ENCODE results near the gene SYCP2L. TPM values are rescaled to one million over a fixed set of nuclear protein-coding genes. Genes with fewer than 3 reads are reported as not detected.
"Not testable (repeated sequence)": the region's sequence is repeated elsewhere in the genome, so short reads cannot be mapped to it uniquely, and the experiment has no call there.

SYCP2L gene
- total RNA-seq, 3 donors from 2014 or later = 0.33 TPM; not detected in 2

GRCh38 chr6:10863031-10863430 is 23.8 kb upstream of the SYCP2L start:
- ATAC-seq; DNase-seq; H3K27me3 Mint-ChIP-seq (ENCODE audit: low read depth); H3K9me3 Mint-ChIP-seq; H3K4me3 Mint-ChIP-seq; H3K36me3 Mint-ChIP-seq (ENCODE audit: insufficient read depth); H3K4me1 Mint-ChIP-seq (ENCODE audit: low read depth): not testable (repeated sequence)

GRCh38 chr6:10866709-10867108 is 20.1 kb upstream of the SYCP2L start:
- H3K4me3 Mint-ChIP-seq; DNase-seq; H3K36me3 Mint-ChIP-seq (ENCODE audit: insufficient read depth); H3K4me1 Mint-ChIP-seq (ENCODE audit: low read depth); H3K27me3 Mint-ChIP-seq (ENCODE audit: low read depth); H3K9me3 Mint-ChIP-seq; ATAC-seq: not testable (repeated sequence)

- DNase-seq = no peak
- H3K9me3 Mint-ChIP-seq = no peaks in the 10 kb centered on the region
- ATAC-seq = no peak
- H3K4me3 Mint-ChIP-seq = no peak overlapping the region
- no peaks in the 10 kb centered on the region for H3K4me1 Mint-ChIP-seq (ENCODE audit: low read depth)
- peaks cover 5% of the 10 kb centered on the region for H3K27me3 Mint-ChIP-seq (ENCODE audit: low read depth)
- H3K36me3 Mint-ChIP-seq (ENCODE audit: insufficient read depth) = no peaks in the 10 kb centered on the region
These were observed 18.9 kb upstream of the SYCP2L start for GRCh38 chr6:10867952-10868351.

GRCh38 chr6:10873374-10873773 is 13.5 kb upstream of the SYCP2L start:
- ATAC-seq (no peak), DNase-seq (no peak)
- peaks cover 7% of the 10 kb centered on the region for H3K27me3 Mint-ChIP-seq (ENCODE audit: low read depth)
- H3K4me1 Mint-ChIP-seq (ENCODE audit: low read depth) = no peaks in the 10 kb centered on the region
- no peak overlapping the region for H3K4me3 Mint-ChIP-seq
- H3K36me3 Mint-ChIP-seq (ENCODE audit: insufficient read depth) = no peaks in the 10 kb centered on the region
- H3K9me3 Mint-ChIP-seq = no peaks in the 10 kb centered on the region

- ATAC-seq (no peak), DNase-seq (no peak)
- no peaks in the 10 kb centered on the region for H3K4me1 Mint-ChIP-seq (ENCODE audit: low read depth)
- no peak overlapping the region for H3K4me3 Mint-ChIP-seq
- no peaks in the 10 kb centered on the region for H3K9me3 Mint-ChIP-seq
- no peaks in the 10 kb centered on the region for H3K36me3 Mint-ChIP-seq (ENCODE audit: insufficient read depth)
- H3K27me3 Mint-ChIP-seq (ENCODE audit: low read depth) = peaks cover 9% of the 10 kb centered on the region
These were observed 12.6 kb upstream of the SYCP2L start for GRCh38 chr6:10874207-10874606.

GRCh38 chr6:10875026-10875425 is 11.8 kb upstream of the SYCP2L start:
- ATAC-seq (no peak), DNase-seq (no peak)
- Mint-ChIP-seq H3K36me3 (ENCODE audit: insufficient read depth) (no peaks in the 10 kb centered on the region), H3K9me3 (no peaks in the 10 kb centered on the region), H3K4me1 (ENCODE audit: low read depth) (no peaks in the 10 kb centered on the region), H3K4me3 (no peak overlapping the region), H3K27me3 (ENCODE audit: low read depth) (peaks cover 14% of the 10 kb centered on the region)

- H3K4me3 Mint-ChIP-seq = no peak overlapping the region
- H3K36me3 Mint-ChIP-seq (ENCODE audit: insufficient read depth) = no peaks in the 10 kb centered on the region
- no peaks in the 10 kb centered on the region for H3K9me3 Mint-ChIP-seq
- no peak for ATAC-seq
- no peak for DNase-seq
- no peaks in the 10 kb centered on the region for H3K4me1 Mint-ChIP-seq (ENCODE audit: low read depth)
- peaks cover 31% of the 10 kb centered on the region for H3K27me3 Mint-ChIP-seq (ENCODE audit: low read depth)
These were observed 9.8 kb upstream of the SYCP2L start for GRCh38 chr6:10877012-10877411.

- H3K27me3 Mint-ChIP-seq (ENCODE audit: low read depth) = peaks cover 39% of the 10 kb centered on the region
- peaks cover 2% of the 10 kb centered on the region for H3K4me1 Mint-ChIP-seq (ENCODE audit: low read depth)
- H3K4me3 Mint-ChIP-seq = no peak overlapping the region
- DNase-seq (no peak), ATAC-seq (no peak)
- no peaks in the 10 kb centered on the region for H3K9me3 Mint-ChIP-seq
- H3K36me3 Mint-ChIP-seq (ENCODE audit: insufficient read depth) = no peaks in the 10 kb centered on the region
These were observed 9.0 kb upstream of the SYCP2L start for GRCh38 chr6:10877871-10878270.

- no peak for ATAC-seq
- peaks cover 2% of the 10 kb centered on the region for H3K4me1 Mint-ChIP-seq (ENCODE audit: low read depth)
- H3K27me3 Mint-ChIP-seq (ENCODE audit: low read depth) = peaks cover 52% of the 10 kb centered on the region
These were observed 6.5 kb upstream of the SYCP2L start for GRCh38 chr6:10880366-10880765.

GRCh38 chr6:10882253-10882630 is 4.6 kb upstream of the SYCP2L start:
- not testable (repeated sequence) for H3K36me3 Mint-ChIP-seq (ENCODE audit: insufficient read depth)

More at GRCh38 chr6:10880366-10880765, 6.5 kb upstream of the SYCP2L start:
- Mint-ChIP-seq H3K9me3 (no peaks in the 10 kb centered on the region), H3K36me3 (ENCODE audit: insufficient read depth) (no peaks in the 10 kb centered on the region), H3K4me3 (no peak overlapping the region)
- no peak for DNase-seq

GRCh38 chr6:10882657-10883171 is 4.1 kb upstream of the SYCP2L start:
- peaks cover 4% of the 10 kb centered on the region for H3K4me1 Mint-ChIP-seq (ENCODE audit: low read depth)
- peaks cover 67% of the 10 kb centered on the region for H3K27me3 Mint-ChIP-seq (ENCODE audit: low read depth)
- H3K4me3 Mint-ChIP-seq = no peak overlapping the region
- DNase-seq = no peak
- H3K36me3 Mint-ChIP-seq (ENCODE audit: insufficient read depth) = no peaks in the 10 kb centered on the region
- H3K9me3 Mint-ChIP-seq = no peaks in the 10 kb centered on the region
- ATAC-seq = no peak

More at GRCh38 chr6:10882253-10882630, 4.6 kb upstream of the SYCP2L start:
- not testable (repeated sequence) for H3K9me3 Mint-ChIP-seq; ATAC-seq; H3K4me3 Mint-ChIP-seq; DNase-seq; H3K4me1 Mint-ChIP-seq (ENCODE audit: low read depth)
- H3K27me3 Mint-ChIP-seq (ENCODE audit: low read depth) = peaks cover 64% of the 10 kb centered on the region

GRCh38 chr6:10883312-10884244 is 3.3 kb upstream of the SYCP2L start:
- Mint-ChIP-seq H3K36me3 (ENCODE audit: insufficient read depth) (no peaks in the 10 kb centered on the region), H3K9me3 (no peaks in the 10 kb centered on the region), H3K4me3 (no peak overlapping the region), H3K27me3 (ENCODE audit: low read depth) (peaks cover 73% of the 10 kb centered on the region), H3K4me1 (ENCODE audit: low read depth) (peaks cover 4% of the 10 kb centered on the region)
- DNase-seq (no peak), ATAC-seq (no peak)

- Mint-ChIP-seq H3K4me3 (no peak overlapping the region), H3K4me1 (ENCODE audit: low read depth) (peaks cover 4% of the 10 kb centered on the region), H3K27me3 (ENCODE audit: low read depth) (peaks cover 76% of the 10 kb centered on the region), H3K36me3 (ENCODE audit: insufficient read depth) (no peaks in the 10 kb centered on the region), H3K9me3 (no peaks in the 10 kb centered on the region)
- ATAC-seq (no peak), DNase-seq (no peak)
These were observed 2.4 kb upstream of the SYCP2L start for GRCh38 chr6:10884245-10884972.

GRCh38 chr6:10886365-10886690 is 524 bp upstream of the SYCP2L start:
- H3K4me3 Mint-ChIP-seq; DNase-seq; H3K9me3 Mint-ChIP-seq; H3K4me1 Mint-ChIP-seq (ENCODE audit: low read depth); ATAC-seq; H3K36me3 Mint-ChIP-seq (ENCODE audit: insufficient read depth): not testable (repeated sequence)
- peaks cover 72% of the 10 kb centered on the region for H3K27me3 Mint-ChIP-seq (ENCODE audit: low read depth)

GRCh38 chr6:10890151-10890550 is 3.3 kb downstream of the SYCP2L start:
- no peak for ATAC-seq
- H3K4me1 Mint-ChIP-seq (ENCODE audit: low read depth) = peaks cover 2% of the 10 kb centered on the region
- H3K36me3 Mint-ChIP-seq (ENCODE audit: insufficient read depth) = no peaks in the 10 kb centered on the region
- peaks cover 56% of the 10 kb centered on the region for H3K27me3 Mint-ChIP-seq (ENCODE audit: low read depth)
- no peak for DNase-seq
- no peak overlapping the region for H3K4me3 Mint-ChIP-seq
- H3K9me3 Mint-ChIP-seq = no peaks in the 10 kb centered on the region
